DOHH2 (cell line): Measurements from ENCODE around the gene SUSD4.

Experiments used
- H3F3A ChIP-seq: fragments of 200-600 bp; sonication (generic), shearing (Covaris generic); 2 replicates; pipeline ENCODE4 v1.6.0; 2016; ENCODE audit warnings: antibody characterized with exemption, mild to moderate bottlenecking; ENCODE audit not compliant: control insufficient read depth, insufficient read depth
- H3K27ac ChIP-seq: fragments of 200-600 bp; sonication (generic); 2 replicates; pipeline ENCODE4 v1.5.1; 2014; ENCODE audit warnings: low read depth, mild to moderate bottlenecking, low read length, moderate library complexity
- H3K27me3 ChIP-seq: fragments of 200-600 bp; sonication (generic); 2 replicates; pipeline ENCODE4 v1.6.1; 2014; ENCODE audit warnings: mild to moderate bottlenecking, low read length, mixed read lengths; ENCODE audit not compliant: control insufficient read depth
- H3K36me3 ChIP-seq: fragments of 200-600 bp; sonication (generic); 2 replicates; pipeline ENCODE4 v1.6.1; 2014; ENCODE audit warnings: mild to moderate bottlenecking, low read length, moderate library complexity, mixed read lengths; ENCODE audit not compliant: control insufficient read depth
- H3K4me1 ChIP-seq: fragments of 200-600 bp; sonication (generic); 2 replicates; pipeline ENCODE4 v1.6.1; 2014; ENCODE audit warnings: mild to moderate bottlenecking, low read length, mixed read lengths; ENCODE audit not compliant: control insufficient read depth
- H3K4me2 ChIP-seq: fragments of 200-600 bp; sonication (generic); 2 replicates; pipeline ENCODE4 v1.6.0; 2014; ENCODE audit warnings: mild to moderate bottlenecking, low read length, moderate library complexity
- H3K4me3 ChIP-seq: fragments of 200-600 bp; sonication (generic); 2 replicates; pipeline ENCODE4 v1.5.1; 2014; ENCODE audit warnings: mild to moderate bottlenecking, low read length, mixed read lengths
- H3K79me2 ChIP-seq: fragments of 200-600 bp; sonication (generic); 2 replicates; pipeline ENCODE4 v1.6.1; 2014; ENCODE audit warnings: mild to moderate bottlenecking, low read length, mixed read lengths; ENCODE audit not compliant: control insufficient read depth
- H3K9me2 ChIP-seq: fragments of 200-600 bp; sonication (generic); replicated peaks from 2 replicates; pipeline ENCODE4 v1.6.1; 2014; ENCODE audit warnings: mild to moderate bottlenecking, low read length, mixed read lengths; ENCODE audit not compliant: control insufficient read depth
- H3K9me3 ChIP-seq: fragments of 200-600 bp; sonication (generic); 2 replicates; pipeline ENCODE4 v1.6.1; 2014; ENCODE audit warnings: antibody characterized with exemption, low read length, mixed read lengths; ENCODE audit not compliant: control insufficient read depth, insufficient read depth
- H4K20me1 ChIP-seq: fragments of 200-600 bp; sonication (generic); 2 replicates; pipeline ENCODE4 v1.6.0; 2014; ENCODE audit warnings: low read depth, mild to moderate bottlenecking, antibody characterized with exemption, low read length, moderate library complexity; ENCODE audit not compliant: control insufficient read depth, insufficient read depth
- EZH2phosphoT487 ChIP-seq: fragments of 200-600 bp; sonication (generic); IDR thresholded peaks from 2 replicates; pipeline ENCODE4 v1.6.1; 2017; ENCODE audit warnings: borderline replicate concordance, mild to moderate bottlenecking, antibody characterized with exemption, low read length, moderate library complexity, mixed read lengths
- TF ChIP-seq, protein P1 (sequence below): fragments of 200-600 bp; sonication (generic); IDR thresholded peaks from one replicate; pipeline ENCODE4 v1.5.1; 2014; ENCODE audit warnings: antibody characterized with exemption, mild to moderate bottlenecking, low read depth, low read length; ENCODE audit not compliant: poor library complexity, severe bottlenecking

Gene SUSD4

DNA sequence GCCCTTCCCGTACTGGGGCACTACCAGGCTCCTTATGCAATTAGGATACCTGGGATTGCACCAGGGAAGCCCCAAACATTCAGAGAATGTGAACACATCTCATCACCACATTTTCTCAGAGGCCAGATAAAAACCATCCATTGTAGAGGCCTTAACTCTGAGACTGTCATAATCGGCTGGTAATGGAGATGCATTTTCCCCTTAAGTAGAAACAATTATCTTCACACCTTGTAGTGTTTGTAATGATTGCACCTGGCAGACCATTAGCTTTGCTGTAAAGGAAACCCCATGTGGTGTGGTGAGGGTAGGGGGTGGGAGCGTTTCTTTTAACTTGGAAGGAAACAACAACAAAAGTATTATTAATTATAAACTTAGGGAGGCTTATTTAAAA is 131.0 kb downstream of the SUSD4 start:
- no peak overlapping the region for H3K4me2 ChIP-seq
- H3K79me2 ChIP-seq = no peaks in the 10 kb centered on the region
- no peaks in the 10 kb centered on the region for H3F3A ChIP-seq

DNA sequence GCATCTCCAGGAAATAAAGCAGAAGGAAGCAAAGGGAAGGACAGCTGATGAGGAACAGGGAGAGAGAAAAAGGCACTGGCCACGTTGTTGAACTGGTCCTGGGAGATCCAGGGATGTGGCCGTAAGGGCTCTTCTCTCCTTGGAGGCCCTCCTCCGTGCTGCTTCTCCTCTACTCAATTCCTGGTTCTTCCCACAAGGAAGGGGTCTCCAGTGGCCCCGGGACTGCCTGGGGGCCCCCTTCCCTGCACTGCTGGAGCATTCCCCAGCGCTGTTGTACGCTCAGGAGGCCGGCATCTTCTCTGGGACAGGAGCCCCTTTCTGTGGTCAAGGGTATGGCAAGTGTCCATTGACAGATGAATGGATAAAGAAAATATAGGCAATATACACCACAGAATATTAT is 132.4 kb downstream of the SUSD4 start:
- Histone ChIP-seq H3K27me3 (0 out of 2 replicates have a peak, but pooled peaks cover 3% of the 10 kb centered on the region), H3K27ac (no peak overlapping the region), H3K79me2 (no peaks in the 10 kb centered on the region), H3K9me3 (no peaks in the 10 kb centered on the region), H3K9me2 (no peaks in the 10 kb centered on the region), H3K4me1 (no peaks in the 10 kb centered on the region), H3K4me2 (no peak overlapping the region), H4K20me1 (no peaks in the 10 kb centered on the region), H3K4me3 (no peak overlapping the region), H3F3A (no peaks in the 10 kb centered on the region), H3K36me3 (no peaks in the 10 kb centered on the region)
- TF ChIP-seq, protein P1, sequence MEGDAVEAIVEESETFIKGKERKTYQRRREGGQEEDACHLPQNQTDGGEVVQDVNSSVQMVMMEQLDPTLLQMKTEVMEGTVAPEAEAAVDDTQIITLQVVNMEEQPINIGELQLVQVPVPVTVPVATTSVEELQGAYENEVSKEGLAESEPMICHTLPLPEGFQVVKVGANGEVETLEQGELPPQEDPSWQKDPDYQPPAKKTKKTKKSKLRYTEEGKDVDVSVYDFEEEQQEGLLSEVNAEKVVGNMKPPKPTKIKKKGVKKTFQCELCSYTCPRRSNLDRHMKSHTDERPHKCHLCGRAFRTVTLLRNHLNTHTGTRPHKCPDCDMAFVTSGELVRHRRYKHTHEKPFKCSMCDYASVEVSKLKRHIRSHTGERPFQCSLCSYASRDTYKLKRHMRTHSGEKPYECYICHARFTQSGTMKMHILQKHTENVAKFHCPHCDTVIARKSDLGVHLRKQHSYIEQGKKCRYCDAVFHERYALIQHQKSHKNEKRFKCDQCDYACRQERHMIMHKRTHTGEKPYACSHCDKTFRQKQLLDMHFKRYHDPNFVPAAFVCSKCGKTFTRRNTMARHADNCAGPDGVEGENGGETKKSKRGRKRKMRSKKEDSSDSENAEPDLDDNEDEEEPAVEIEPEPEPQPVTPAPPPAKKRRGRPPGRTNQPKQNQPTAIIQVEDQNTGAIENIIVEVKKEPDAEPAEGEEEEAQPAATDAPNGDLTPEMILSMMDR = no peak
- TF ChIP-seq EZH2phosphoT487 = no peak

More for the DNA sequence above, 131.0 kb downstream of the SUSD4 start:
- no peak overlapping the region for H3K4me3 ChIP-seq
- no peaks in the 10 kb centered on the region for H3K9me2 ChIP-seq
- H3K4me1 ChIP-seq = no peaks in the 10 kb centered on the region
- no peaks in the 10 kb centered on the region for H3K36me3 ChIP-seq
- H3K27me3 ChIP-seq = 0 out of 2 replicates have a peak, but pooled peaks cover 3% of the 10 kb centered on the region
- H3K27ac ChIP-seq = no peak overlapping the region
- no peaks in the 10 kb centered on the region for H4K20me1 ChIP-seq
- H3K9me3 ChIP-seq = no peaks in the 10 kb centered on the region
- no peak for TF ChIP-seq EZH2phosphoT487
- TF ChIP-seq, protein P1 = no peak

DNA sequence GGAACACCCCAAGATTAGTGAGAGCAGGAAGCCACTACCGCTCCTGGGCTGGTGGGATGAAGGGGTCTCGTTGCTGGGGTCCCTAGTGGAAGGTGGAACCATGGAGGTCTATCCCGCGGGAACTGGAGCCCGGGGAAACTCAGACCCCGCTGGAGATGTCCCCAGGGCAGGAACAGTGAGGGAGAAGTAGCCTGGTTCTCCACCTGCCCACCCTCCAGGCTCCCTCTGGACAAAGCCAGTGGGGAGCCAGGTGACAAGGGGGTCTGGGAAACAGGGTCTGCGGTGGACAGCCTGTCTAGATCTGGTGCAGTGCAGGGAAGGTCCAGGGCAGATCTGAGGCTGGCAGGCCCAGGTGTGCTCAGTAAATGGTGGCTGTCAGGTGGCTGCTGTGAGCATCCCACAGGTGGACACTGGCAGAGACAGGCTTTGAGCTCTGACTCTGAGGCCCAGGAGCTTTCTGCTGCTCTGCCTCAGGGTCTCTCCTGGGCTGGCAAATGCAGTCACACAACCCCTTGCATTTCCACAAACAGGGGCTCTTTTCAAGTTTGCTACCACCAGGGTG is 132.9 kb downstream of the SUSD4 start:
- no peaks in the 10 kb centered on the region for H3K4me1 ChIP-seq
- no peaks in the 10 kb centered on the region for H3F3A ChIP-seq
- H3K4me3 ChIP-seq = no peak overlapping the region
- no peaks in the 10 kb centered on the region for H3K79me2 ChIP-seq
- no peak overlapping the region for H3K27ac ChIP-seq
- no peaks in the 10 kb centered on the region for H4K20me1 ChIP-seq
- no peak for TF ChIP-seq EZH2phosphoT487
- TF ChIP-seq, protein P1 = no peak
- H3K9me3 ChIP-seq = no peaks in the 10 kb centered on the region
- no peaks in the 10 kb centered on the region for H3K36me3 ChIP-seq
- H3K9me2 ChIP-seq = no peaks in the 10 kb centered on the region
- H3K4me2 ChIP-seq = no peak overlapping the region
- H3K27me3 ChIP-seq = 0 out of 2 replicates have a peak, but pooled peaks cover 3% of the 10 kb centered on the region
